ENCODE data around the gene HVCN1.

DNA sequence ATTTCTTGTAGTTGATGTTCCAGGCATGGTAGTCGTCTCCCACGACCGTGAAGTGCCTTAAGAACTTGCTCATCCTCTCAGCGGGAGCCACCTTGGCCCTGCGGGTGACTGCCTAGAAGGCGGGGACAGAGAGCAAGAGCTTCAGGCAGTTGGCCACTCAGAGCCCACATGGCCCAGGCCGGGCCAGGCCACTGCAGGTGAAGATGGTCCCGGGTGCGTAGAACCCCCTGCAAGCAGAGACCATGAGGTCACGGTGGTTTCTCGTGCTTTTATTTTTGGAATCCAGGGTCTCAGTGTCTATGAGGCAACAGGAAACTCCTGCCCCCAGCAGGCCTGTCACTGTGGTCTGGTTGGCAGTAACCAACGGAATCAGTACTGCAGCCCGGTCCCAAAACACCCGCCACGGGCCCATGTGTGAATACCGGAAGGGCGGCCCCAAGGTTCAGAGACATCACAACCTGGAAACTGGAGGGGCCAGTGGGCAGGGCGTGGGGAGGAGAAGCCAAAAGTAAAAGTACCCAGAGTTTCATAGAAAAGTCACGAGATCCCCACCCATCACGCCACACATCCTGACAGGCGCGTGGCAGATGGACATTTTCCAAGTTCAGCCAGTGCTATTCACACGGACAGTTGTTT lies 27.5 kb downstream of the HVCN1 start:
- no peak for TF ChIP-seq POLR2AphosphoS5 (IDR thresholded peaks at IDR 0.05; ENCODE audit: borderline replicate concordance, low read depth, low read length)
- no peak for TF ChIP-seq EZH2 (IDR thresholded peaks at IDR 0.05)
